OCI-LY3 (cell line): Measurements from ENCODE around the gene KLF11.

Experiments used
- EZH2phosphoT487 ChIP-seq: fragments of 200-600 bp; shearing (Covaris generic); IDR thresholded peaks from 2 replicates; pipeline ENCODE4 v1.6.1; 2018; ENCODE audit warnings: antibody characterized with exemption, mixed run types, low read depth
- TF ChIP-seq, protein P1 (sequence below): fragments of 200-600, 300-600 bp; sonication (generic); IDR thresholded peaks from 2 replicates; pipeline ENCODE4 v1.5.1; 2014; ENCODE audit warnings: antibody characterized with exemption, low read length, low read depth

DNA sequence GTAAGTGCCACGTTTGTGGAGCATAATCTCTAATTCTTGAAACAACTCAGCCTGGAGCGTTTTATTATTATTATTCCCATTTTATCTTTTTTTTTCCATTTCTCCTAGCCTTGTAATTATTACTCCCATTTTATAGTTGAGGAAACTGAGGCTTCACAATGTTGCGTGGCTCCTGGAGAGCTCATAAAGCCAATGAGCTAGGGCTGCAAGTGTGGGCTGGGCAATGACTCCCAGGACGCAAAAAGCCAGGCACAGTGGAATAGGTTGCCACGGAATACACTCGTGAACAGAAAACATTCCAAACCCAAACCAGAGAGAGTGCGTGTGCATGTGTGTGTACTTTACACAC lies 13.5 kb upstream of the KLF11 start:
- TF ChIP-seq, protein P1, sequence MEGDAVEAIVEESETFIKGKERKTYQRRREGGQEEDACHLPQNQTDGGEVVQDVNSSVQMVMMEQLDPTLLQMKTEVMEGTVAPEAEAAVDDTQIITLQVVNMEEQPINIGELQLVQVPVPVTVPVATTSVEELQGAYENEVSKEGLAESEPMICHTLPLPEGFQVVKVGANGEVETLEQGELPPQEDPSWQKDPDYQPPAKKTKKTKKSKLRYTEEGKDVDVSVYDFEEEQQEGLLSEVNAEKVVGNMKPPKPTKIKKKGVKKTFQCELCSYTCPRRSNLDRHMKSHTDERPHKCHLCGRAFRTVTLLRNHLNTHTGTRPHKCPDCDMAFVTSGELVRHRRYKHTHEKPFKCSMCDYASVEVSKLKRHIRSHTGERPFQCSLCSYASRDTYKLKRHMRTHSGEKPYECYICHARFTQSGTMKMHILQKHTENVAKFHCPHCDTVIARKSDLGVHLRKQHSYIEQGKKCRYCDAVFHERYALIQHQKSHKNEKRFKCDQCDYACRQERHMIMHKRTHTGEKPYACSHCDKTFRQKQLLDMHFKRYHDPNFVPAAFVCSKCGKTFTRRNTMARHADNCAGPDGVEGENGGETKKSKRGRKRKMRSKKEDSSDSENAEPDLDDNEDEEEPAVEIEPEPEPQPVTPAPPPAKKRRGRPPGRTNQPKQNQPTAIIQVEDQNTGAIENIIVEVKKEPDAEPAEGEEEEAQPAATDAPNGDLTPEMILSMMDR: no peak
- TF ChIP-seq EZH2phosphoT487: no peak
